NCI-H526 (cell line): Measurements from ENCODE around the gene ELAVL2.

Experiments
- DNase-seq, 2 experiments: peaks; one replicate each; lab custom pipeline; 2025; lab: John Stamatoyannopoulos, UW

Gene ELAVL2

DNA sequence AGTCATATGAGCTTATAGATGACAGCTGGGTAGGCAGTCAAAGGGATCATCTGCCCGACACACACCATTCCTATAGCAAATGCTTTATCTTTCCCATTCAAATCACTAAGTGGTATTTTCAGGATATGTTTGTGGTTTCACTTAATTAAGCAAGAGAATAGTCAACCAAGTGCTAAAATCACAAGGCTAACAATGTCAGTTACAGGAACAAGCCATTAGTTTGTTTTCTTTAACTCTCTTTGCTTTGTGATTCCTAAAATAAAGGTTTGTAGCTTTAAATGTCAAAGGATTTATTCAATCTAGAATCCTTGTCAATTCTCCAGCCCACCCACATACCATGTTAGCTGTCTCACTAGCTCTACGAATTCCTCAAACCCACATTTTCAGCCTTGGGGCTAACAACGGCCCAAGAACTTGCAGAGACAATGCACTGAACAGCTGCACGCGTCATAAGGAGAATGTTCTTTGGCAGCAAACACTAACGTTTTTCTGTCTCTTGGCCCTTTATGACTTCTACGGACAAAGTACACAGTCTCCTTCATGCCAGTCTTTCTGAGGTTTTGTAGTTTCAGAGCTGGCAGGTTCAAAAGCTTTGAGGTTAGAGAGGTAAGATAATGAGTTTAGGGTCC lies 56.6 kb downstream of the ELAVL2 start:
- no peak for DNase-seq

DNA sequence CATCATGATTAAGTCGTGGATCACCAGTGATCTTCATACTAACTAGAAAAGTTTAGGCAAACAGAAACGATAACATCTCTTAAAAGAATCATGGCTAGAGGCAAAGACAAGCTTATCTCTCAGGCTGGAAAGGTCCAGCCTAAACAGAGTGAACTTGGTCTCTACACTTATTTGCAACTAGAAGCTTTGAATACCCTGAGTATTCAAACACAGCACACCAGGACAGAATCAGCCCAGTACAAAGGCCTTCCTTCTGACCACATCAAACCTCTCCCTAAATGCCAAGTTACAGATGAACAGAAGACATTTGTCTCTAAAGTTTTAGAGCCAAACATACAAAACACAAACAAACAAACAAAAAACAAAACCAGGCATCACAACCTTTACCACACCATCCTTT lies 57.2 kb downstream of the ELAVL2 start:
- no peak for DNase-seq

DNA sequence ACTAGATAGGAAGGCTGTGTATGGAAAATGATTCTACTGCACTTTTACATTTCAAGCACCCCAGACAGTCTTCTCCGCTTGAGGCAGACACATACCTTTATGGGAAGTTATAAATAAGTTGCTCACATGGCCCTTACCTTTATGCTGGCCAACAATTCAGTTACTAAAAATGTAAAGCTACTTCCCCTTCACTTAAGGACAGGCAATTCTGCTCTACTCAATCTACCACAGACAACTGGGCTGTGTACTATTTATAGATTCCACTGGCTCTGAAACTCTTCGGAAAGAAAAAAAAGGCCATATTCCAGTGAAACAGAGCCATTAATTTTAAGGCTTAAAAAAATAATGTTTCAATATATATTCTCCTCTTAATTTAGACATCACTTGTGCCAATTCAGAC lies 59.4 kb downstream of the ELAVL2 start:
- no peak for DNase-seq

DNA sequence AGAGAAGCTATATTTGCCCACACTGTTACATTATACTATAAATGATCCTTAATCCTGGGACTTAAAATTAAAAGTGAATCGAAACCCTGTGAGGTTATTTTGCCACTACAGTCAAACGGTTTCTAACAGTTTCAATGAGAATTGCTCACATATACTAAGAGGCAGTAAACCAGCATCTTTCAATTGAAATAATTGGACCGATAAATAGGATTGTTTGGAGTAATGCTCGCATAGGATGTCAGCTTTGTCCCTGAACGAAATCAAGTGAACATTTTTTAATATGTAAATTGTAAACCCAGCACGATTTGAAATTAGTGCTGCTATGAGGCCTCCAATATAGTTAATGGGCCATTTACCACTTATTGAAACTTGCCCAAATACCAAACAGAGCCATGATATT lies 60.5 kb downstream of the ELAVL2 start:
- no peak for DNase-seq

DNA sequence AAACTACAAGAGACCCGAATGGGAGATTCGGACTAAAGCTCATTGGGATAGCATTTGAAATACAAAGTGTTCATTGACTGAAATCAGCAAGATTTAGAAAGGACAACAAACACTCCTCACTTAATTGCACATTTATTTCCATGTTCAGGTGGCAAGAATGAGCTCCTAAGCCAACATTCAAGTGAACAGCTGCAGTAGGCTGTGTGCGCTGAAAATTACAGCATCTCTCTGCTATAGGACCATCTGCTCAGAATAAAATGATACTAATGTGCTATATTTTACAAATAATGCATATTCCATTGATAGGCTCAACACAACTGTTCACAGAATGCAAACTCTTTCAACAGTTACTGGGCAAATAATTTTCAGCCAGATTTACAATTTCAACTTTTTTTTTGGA lies 61.8 kb downstream of the ELAVL2 start:
- no peak for DNase-seq

GRCh38 chr9:23754551-23754950 lies 71.5 kb downstream of the ELAVL2 start:
- DNase-seq = no peak

- DNase-seq = no peak
Observed at GRCh38 chr9:23752859-23753258, 73.2 kb downstream of the ELAVL2 start.

DNA sequence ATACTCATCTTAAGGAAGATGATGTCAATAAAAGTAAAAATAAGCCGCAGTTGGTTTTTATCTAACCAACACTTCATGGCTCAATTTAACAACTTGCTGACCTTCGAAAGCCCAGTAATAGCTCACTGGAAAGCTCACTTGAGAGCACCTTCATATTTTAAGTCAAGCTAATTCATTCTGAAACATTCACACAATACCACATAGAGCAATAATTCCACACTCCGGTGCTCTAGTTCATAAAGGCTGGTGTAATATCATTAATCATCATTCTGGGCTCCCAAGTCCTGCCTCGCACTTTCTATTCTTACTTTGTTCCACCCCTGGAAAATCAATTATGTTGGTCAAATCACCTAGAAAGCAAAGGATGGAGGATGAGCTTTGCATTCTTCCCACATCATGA lies 74.4 kb downstream of the ELAVL2 start:
- DNase-seq = no peak

DNA sequence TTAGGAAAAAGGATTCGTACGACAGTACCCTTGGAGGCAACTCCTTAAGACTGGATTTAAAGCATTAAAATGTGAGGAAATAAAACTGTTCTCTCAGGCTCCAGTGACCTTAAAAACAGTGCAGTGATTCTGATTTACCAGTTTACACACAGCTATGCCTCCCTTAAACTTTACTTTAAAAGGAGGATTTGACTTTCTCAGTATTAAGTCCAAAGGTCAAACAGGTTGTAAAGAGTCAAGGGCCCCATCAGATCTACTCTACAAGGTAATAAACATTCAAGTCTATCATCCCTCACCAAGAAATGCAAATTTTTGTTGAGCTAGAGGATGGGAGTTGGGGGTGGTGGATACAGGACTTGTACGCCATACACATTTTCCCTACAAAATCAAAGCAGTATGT lies 75.2 kb downstream of the ELAVL2 start:
- peak in 1 of 2 experiments; percentile 28 for DNase-seq

GRCh38 chr9:23747088-23748075 lies 78.7 kb downstream of the ELAVL2 start:
- DNase-seq = no peak

DNA sequence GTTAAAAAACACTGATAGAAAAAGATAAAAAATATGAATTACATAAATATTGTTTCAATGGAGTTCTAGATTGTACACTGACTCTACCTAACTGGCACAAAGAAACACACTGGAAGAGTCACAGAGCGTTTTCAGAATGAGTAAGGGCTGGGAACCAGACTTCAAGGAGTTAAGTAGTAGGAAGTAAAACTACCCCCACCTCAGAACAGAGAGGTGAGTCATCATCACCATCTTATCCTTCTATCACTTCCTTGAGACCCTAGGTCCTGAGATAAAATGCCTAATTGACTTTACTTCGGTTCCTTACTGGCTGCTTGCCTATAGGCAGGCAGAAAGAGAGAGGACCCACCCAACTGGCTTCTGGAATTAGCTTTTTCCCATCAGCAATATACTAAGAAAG lies 79.7 kb downstream of the ELAVL2 start:
- DNase-seq = no peak

DNA sequence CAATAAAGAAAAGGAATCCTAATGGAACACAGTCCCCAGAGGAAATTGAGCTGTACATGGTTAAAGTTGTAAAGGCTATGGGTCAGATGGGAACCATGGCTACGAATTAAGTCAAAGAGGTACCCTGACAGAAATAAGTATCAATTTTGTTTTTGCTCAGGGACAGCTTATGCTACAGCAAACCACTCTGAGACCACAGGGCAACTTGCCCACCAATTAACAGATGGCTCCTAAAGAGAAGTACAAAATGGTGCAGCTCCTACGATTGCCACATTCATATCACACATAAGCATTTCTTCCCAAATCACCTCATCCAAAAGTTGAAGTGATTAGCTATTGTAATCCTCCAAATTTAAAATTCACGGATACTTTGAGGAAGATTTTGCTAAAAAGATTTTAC lies 83.0 kb downstream of the ELAVL2 start:
- no peak for DNase-seq

- no peak for DNase-seq
Observed at GRCh38 chr9:23741351-23741750, 84.7 kb downstream of the ELAVL2 start.

DNA sequence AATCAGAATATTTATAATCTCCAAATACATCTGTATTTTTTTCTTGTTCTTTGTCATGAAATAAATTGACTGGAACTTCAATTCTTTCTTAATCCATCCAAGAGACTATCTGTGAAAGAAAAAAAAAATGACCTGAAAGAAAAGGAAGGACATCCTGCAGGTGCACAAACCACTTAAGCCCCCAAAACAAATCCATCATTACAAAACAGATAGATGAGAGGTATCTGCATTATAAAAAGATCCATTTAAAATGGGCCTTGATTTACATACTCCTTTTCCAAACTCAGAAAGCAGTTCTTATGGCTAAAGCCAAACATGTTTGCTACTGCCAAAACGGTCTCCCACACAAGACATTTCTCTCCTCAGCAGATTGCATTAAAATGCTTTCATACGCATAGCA lies 85.5 kb downstream of the ELAVL2 start:
- DNase-seq = no peak

DNA sequence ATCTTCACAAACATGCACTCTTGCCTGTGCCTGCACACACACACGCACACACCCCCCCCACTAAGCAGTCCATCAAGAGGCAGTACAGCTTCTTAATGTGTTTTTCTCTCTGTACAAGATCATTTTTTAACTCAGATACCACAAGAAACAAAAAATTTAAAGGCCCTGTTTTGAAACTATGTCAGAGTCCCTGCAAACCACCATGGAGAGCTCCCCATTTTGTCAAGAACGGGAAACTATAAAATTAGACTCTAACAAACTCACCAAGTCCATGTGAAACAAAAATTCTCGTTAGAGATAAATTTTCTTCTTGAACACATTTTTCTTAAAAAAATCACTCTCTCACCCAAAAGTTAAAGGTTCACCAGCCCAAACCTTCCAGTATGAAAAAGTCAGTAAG lies 86.3 kb downstream of the ELAVL2 start:
- DNase-seq = no peak

- DNase-seq = no peak
Observed at GRCh38 chr9:23736293-23736692, 89.7 kb downstream of the ELAVL2 start.

- no peak for DNase-seq
Observed at GRCh38 chr9:23733495-23734078, 92.5 kb downstream of the ELAVL2 start.

- no peak for DNase-seq
Observed at GRCh38 chr9:23731353-23731752, 94.7 kb downstream of the ELAVL2 start.

GRCh38 chr9:23730364-23730763 lies 95.7 kb downstream of the ELAVL2 start:
- no peak for DNase-seq

- no peak for DNase-seq
Observed at GRCh38 chr9:23728736-23729135, 97.3 kb downstream of the ELAVL2 start.

DNA sequence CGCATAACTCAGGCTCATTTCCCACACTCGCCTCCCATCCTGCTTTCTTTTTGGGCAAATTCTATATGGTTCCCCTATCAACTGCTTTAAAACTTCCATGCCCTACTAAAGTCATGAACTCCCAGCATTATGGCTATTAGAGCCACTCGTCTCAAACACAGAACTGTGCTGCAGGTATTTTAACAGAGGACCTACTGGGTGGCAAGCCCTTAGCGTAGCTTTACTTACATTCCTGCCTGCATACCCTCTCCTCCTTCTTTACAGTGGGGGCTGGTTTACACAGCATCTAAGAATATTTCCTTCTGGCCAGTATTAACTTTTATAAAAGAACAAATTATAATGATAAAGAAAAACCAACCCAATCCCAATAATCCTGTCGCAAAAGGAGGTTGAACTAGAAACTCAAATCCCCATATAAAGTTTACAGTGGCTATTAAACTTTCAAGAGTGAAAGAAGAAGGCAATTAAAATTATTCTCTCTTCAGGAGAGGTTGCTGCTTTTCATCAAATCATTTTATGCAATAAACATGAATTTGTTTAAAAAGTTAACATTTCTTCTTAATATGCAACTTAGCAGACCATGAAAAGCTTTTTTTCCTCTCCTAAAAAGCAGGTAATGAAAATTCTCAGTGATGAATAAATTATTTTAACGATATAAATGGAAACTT lies 100.6 kb downstream of the ELAVL2 start:
- DNase-seq = no peak

- DNase-seq = no peak
Observed at GRCh38 chr9:23723672-23724071, 102.4 kb downstream of the ELAVL2 start.
